Measurements from ENCODE around the gene ARMS2.
A peak's percentile ranks its signal among the peaks of the same experiment; 100 is the strongest.

Gene ARMS2

DNA sequence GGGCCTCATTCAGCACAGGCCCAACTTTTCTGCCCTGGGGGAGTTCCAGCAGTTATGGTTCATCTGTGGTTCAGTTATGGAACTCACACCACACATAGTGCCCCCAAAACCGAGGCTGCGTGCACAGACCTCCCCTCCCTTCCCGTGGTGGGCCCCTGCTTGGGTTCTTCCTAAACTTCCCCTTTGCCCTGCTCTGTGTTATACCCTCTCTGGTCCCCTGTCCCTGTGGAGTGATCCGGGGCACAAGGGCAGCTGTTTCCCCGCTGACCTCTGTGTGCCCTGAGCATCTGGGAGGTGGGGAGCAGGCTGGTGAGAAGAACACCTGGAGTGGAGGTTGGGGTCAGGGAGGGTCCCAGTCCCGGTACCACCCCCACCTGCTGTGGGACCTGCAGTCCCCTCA is 46.3 kb downstream of the ARMS2 start:
- no peak for TF ChIP-seq CTCF (conservative IDR thresholded peaks at IDR 0.05; ENCODE audit: control insufficient read depth, insufficient read depth, low read depth, low read length)
- no peak for DNase-seq (ENCODE audit: low read depth)
- no peak overlapping the region for H3K4me3 ChIP-seq (ENCODE audit: control insufficient read depth, low read depth, low read length)

GRCh38 chr10:122503012-122503411 is 48.6 kb downstream of the ARMS2 start:
- no peak for TF ChIP-seq CTCF (conservative IDR thresholded peaks at IDR 0.05; ENCODE audit: control insufficient read depth, insufficient read depth, low read depth, low read length)

GRCh38 chr10:122503886-122504609 is 49.6 kb downstream of the ARMS2 start:
- H3K4me3 ChIP-seq (ENCODE audit: control insufficient read depth, low read depth, low read length) = no peak overlapping the region
- DNase-seq (ENCODE audit: low read depth) = no peak
- no peak for TF ChIP-seq CTCF (conservative IDR thresholded peaks at IDR 0.05; ENCODE audit: control insufficient read depth, insufficient read depth, low read depth, low read length)

More at GRCh38 chr10:122503012-122503411, 48.6 kb downstream of the ARMS2 start:
- no peak for DNase-seq (ENCODE audit: low read depth)
- H3K4me3 ChIP-seq (ENCODE audit: control insufficient read depth, low read depth, low read length) = no peak overlapping the region

DNA sequence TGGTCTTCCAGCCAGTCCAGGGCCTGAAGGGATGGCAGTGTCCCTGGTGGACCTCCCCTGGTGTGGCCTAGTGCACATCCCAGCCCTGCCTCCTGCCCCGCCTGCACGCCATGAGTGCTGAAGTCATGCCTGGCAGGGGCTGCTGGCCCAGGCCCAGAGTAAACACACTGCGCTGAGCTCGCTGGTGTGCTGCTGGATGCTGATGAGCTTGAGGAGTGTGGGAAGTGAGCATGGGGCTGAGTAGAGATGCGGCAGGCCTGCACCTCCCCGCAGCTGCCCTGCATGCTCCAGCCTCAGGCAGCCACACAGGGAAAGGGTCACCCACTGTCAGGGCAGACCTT is 50.1 kb downstream of the ARMS2 start:
- TF ChIP-seq CTCF (conservative IDR thresholded peaks at IDR 0.05; ENCODE audit: control insufficient read depth, insufficient read depth, low read depth, low read length) = no peak
- H3K4me3 ChIP-seq (ENCODE audit: control insufficient read depth, low read depth, low read length) = no peak overlapping the region
- DNase-seq (ENCODE audit: low read depth) = peak; percentile 95

GRCh38 chr10:122505011-122505410 is 50.6 kb downstream of the ARMS2 start:
- no peak for TF ChIP-seq CTCF (conservative IDR thresholded peaks at IDR 0.05; ENCODE audit: control insufficient read depth, insufficient read depth, low read depth, low read length)
- H3K4me3 ChIP-seq (ENCODE audit: control insufficient read depth, low read depth, low read length) = no peak overlapping the region
- DNase-seq (ENCODE audit: low read depth) = no peak

- no peak overlapping the region for H3K4me3 ChIP-seq (ENCODE audit: control insufficient read depth, low read depth, low read length)
- TF ChIP-seq CTCF (conservative IDR thresholded peaks at IDR 0.05; ENCODE audit: control insufficient read depth, insufficient read depth, low read depth, low read length) = no peak
- DNase-seq (ENCODE audit: low read depth) = no peak
Measured at GRCh38 chr10:122505885-122506645, 51.6 kb downstream of the ARMS2 start.
